Spleen (tissue), 7 donors: ENCODE measurements around the gene CA10.

Experiments used
- POLR2AphosphoS5 ChIP-seq, 3 donors: sonication (generic); formaldehyde crosslinking; IDR thresholded peaks; one replicate each; pipeline ENCODE4 v1.5.1; 2017; ENCODE audit warnings: antibody characterized with exemption in 3 of 3
- TF ChIP-seq, protein P1 (sequence below), 11 experiments: fragments of 200-600 bp in 7 of 11; fragments of 450-650 bp in 4 of 11; sonication (generic) in 4 of 11; IDR thresholded peaks in 8 of 11; conservative IDR thresholded peaks in 3 of 11; 1 replicate in 7 of 11; 2 replicates in 4 of 11; pipeline versions ENCODE4 v1.4.0 to v1.8.0; 2016 to 2021; ENCODE audit warnings: antibody characterized with exemption in 11 of 11, inconsistent platforms in 4 of 11, mild to moderate bottlenecking in 1 of 11
- donor health status: DM: no; HTN: no; CAD: no; lungs with moderate emphysema.
- donor health status: DM: no; HTN: no; CAD: no.
- donor health status: DM: no; HTN: no; CAD: no.

DNA sequence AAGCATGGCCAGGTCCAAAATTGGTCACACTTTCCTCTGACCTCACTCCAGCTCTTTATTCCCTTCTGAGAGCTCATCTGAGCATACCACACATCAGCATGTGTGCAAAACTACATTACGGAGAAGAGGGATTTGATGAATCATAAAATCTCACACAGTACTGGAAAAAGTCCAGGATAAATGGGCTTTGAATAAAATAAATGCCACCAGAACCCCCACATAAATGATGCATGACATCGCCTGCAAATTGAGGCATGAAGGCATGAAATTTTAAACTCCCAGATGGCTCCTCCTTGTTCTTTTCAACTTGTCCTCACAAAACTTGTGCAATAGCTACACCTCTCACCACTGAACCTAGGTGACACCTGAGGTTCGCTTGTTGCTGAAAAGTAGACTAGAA, 439.5 kb downstream of the CA10 start:
- TF ChIP-seq, protein P1, sequence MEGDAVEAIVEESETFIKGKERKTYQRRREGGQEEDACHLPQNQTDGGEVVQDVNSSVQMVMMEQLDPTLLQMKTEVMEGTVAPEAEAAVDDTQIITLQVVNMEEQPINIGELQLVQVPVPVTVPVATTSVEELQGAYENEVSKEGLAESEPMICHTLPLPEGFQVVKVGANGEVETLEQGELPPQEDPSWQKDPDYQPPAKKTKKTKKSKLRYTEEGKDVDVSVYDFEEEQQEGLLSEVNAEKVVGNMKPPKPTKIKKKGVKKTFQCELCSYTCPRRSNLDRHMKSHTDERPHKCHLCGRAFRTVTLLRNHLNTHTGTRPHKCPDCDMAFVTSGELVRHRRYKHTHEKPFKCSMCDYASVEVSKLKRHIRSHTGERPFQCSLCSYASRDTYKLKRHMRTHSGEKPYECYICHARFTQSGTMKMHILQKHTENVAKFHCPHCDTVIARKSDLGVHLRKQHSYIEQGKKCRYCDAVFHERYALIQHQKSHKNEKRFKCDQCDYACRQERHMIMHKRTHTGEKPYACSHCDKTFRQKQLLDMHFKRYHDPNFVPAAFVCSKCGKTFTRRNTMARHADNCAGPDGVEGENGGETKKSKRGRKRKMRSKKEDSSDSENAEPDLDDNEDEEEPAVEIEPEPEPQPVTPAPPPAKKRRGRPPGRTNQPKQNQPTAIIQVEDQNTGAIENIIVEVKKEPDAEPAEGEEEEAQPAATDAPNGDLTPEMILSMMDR (IDR thresholded peaks at IDR 0.05 in 8 of 11, conservative IDR thresholded peaks at IDR 0.05 in 3 of 11) = no peak
- TF ChIP-seq POLR2AphosphoS5 (IDR thresholded peaks at IDR 0.05) = no peak
